Astrocyte (in vitro differentiated cells and primary cell): ENCODE measurements around the gene CDKN1C. TPM values are rescaled to one million over a fixed set of nuclear protein-coding genes. Genes with fewer than 3 reads are reported as not detected.

ENCODE experiments used
- DNase-seq: peaks from one replicate; pipeline ENCODE4 v3.0.0-alpha.2; 2010; ENCODE audit warnings: low read depth
- FAIRE-seq: peaks from 2 replicates; lab custom pipeline; 2011; peaks lifted over from hg19 to GRCh38; lab: Jason Lieb, UNC
- H2AFZ ChIP-seq: 2 replicates; pipeline ENCODE4 v1.6.0; 2012; ENCODE audit warnings: low read depth, low read length, inconsistent platforms
- H3K27ac ChIP-seq: 2 replicates; pipeline ENCODE4 v1.5.1; 2011; ENCODE audit warnings: low read depth, low read length, inconsistent platforms
- H3K27me3 ChIP-seq: 2 replicates; pipeline ENCODE4 v1.6.0; 2011; ENCODE audit warnings: low read length, inconsistent platforms; ENCODE audit not compliant: insufficient read depth
- H3K36me3 ChIP-seq: 2 replicates; pipeline ENCODE4 v1.5.1; 2011; ENCODE audit warnings: low read length, inconsistent platforms; ENCODE audit not compliant: insufficient read depth
- H3K4me1 ChIP-seq: 2 replicates; pipeline ENCODE4 v1.5.1; 2011; ENCODE audit warnings: low read length, inconsistent platforms; ENCODE audit not compliant: insufficient read depth
- H3K4me2 ChIP-seq: 2 replicates; pipeline ENCODE4 v1.6.0; 2012; ENCODE audit warnings: low read length, inconsistent platforms
- H3K4me3 ChIP-seq: 2 replicates; pipeline ENCODE4 v1.5.1; 2011; ENCODE audit warnings: low read depth, mild to moderate bottlenecking, low read length, inconsistent platforms; ENCODE audit not compliant: insufficient read depth
- H3K79me2 ChIP-seq: 2 replicates; pipeline ENCODE4 v1.6.0; 2012; ENCODE audit warnings: mild to moderate bottlenecking, low read length, inconsistent platforms; ENCODE audit not compliant: insufficient read depth
- H3K9ac ChIP-seq: 2 replicates; pipeline ENCODE4 v1.6.0; 2012; ENCODE audit warnings: mild to moderate bottlenecking, low read length, inconsistent platforms
- H3K9me3 ChIP-seq: 2 replicates; pipeline ENCODE4 v1.5.1; 2012; ENCODE audit warnings: low read depth, mild to moderate bottlenecking, low read length, inconsistent platforms; ENCODE audit not compliant: insufficient read depth
- H4K20me1 ChIP-seq: 2 replicates; pipeline ENCODE4 v1.6.0; 2012; ENCODE audit warnings: low read length, inconsistent platforms; ENCODE audit not compliant: insufficient read depth
- H3K27ac Mint-ChIP-seq: one replicate; pipeline ENCODE4 v1.8.0; 2021; ENCODE audit warnings: mild to moderate bottlenecking, mixed read lengths; ENCODE audit not compliant: unreplicated experiment
- H3K27me3 Mint-ChIP-seq: one replicate; pipeline ENCODE4 v1.8.0; 2021; ENCODE audit warnings: low read depth, mixed read lengths; ENCODE audit not compliant: unreplicated experiment
- H3K36me3 Mint-ChIP-seq: one replicate; pipeline ENCODE4 v1.8.0; 2021; ENCODE audit warnings: low read depth, mixed read lengths; ENCODE audit not compliant: unreplicated experiment
- H3K4me1 Mint-ChIP-seq: one replicate; pipeline ENCODE4 v1.8.0; 2021; ENCODE audit warnings: low read depth, mixed read lengths; ENCODE audit not compliant: unreplicated experiment
- H3K4me3 Mint-ChIP-seq: one replicate; pipeline ENCODE4 v1.8.0; 2021; ENCODE audit warnings: mild to moderate bottlenecking, moderate library complexity, mixed read lengths; ENCODE audit not compliant: unreplicated experiment
- H3K9me3 Mint-ChIP-seq: one replicate; pipeline ENCODE4 v1.8.0; 2021; ENCODE audit warnings: mild to moderate bottlenecking, mixed read lengths; ENCODE audit not compliant: unreplicated experiment
- CTCF ChIP-seq: IDR thresholded peaks from 2 replicates; pipeline ENCODE4 v1.5.1; 2011; ENCODE audit warnings: low read depth, mild to moderate bottlenecking, inconsistent platforms, low read length, moderate library complexity; ENCODE audit not compliant: insufficient read depth
- EZH2 ChIP-seq: IDR thresholded peaks from 2 replicates; pipeline ENCODE4 v1.6.1; 2012; ENCODE audit warnings: mild to moderate bottlenecking, low read length, inconsistent platforms; ENCODE audit not compliant: insufficient read depth
- total RNA-seq: library from RNA; stranded (reverse); gene quantifications from 2 replicates; pipeline ENCODE4 v1.2.1, GENCODE V29; 2021

The CDKN1C gene
- total RNA-seq, 1 donor from 2014 or later: 7.5 TPM

GRCh38 chr11:2882396-2883110 lies 3.0 kb downstream of the CDKN1C start:
- Mint-ChIP-seq H3K4me3 (peak overlapping the region; percentile 62), H3K9me3 (peaks cover 10% of the 10 kb centered on the region), H3K27me3 (peaks cover 51% of the 10 kb centered on the region), H3K27ac (no peak overlapping the region), H3K4me1 (no peaks in the 10 kb centered on the region), H3K36me3 (peaks cover 3% of the 10 kb centered on the region)
- no peak overlapping the region for H3K4me3 ChIP-seq
- no peak overlapping the region for H3K9ac ChIP-seq
- TF ChIP-seq EZH2 (no peak), CTCF (no peak)
- no peak overlapping the region for H3K27ac ChIP-seq
- no peak for FAIRE-seq
- H3K79me2 ChIP-seq: no peaks in the 10 kb centered on the region
- no peaks in the 10 kb centered on the region for H3K27me3 ChIP-seq
- H3K4me2 ChIP-seq: no peak overlapping the region
- H4K20me1 ChIP-seq: peaks cover 8% of the 10 kb centered on the region
- H3K36me3 ChIP-seq: no peaks in the 10 kb centered on the region
- DNase-seq: no peak
- no peaks in the 10 kb centered on the region for H3K9me3 ChIP-seq
- peaks cover 10% of the 10 kb centered on the region for H3K4me1 ChIP-seq
- H2AFZ ChIP-seq: no peak overlapping the region

GRCh38 chr11:2881981-2882375 lies 3.6 kb downstream of the CDKN1C start:
- peaks cover 4% of the 10 kb centered on the region for H4K20me1 ChIP-seq
- DNase-seq: no peak
- no peak for FAIRE-seq
- H2AFZ ChIP-seq: no peak overlapping the region
- H3K36me3 ChIP-seq: no peaks in the 10 kb centered on the region
- Mint-ChIP-seq H3K9me3 (peaks cover 12% of the 10 kb centered on the region), H3K36me3 (peaks cover 4% of the 10 kb centered on the region), H3K4me1 (no peaks in the 10 kb centered on the region), H3K27me3 (peaks cover 49% of the 10 kb centered on the region), H3K27ac (no peak overlapping the region), H3K4me3 (no peak overlapping the region)
- no peaks in the 10 kb centered on the region for H3K9me3 ChIP-seq
- no peak overlapping the region for H3K9ac ChIP-seq
- no peaks in the 10 kb centered on the region for H3K79me2 ChIP-seq
- no peak overlapping the region for H3K4me2 ChIP-seq
- H3K4me1 ChIP-seq: peaks cover 10% of the 10 kb centered on the region
- H3K27ac ChIP-seq: no peak overlapping the region
- no peak for TF ChIP-seq EZH2
- TF ChIP-seq CTCF: no peak
- H3K4me3 ChIP-seq: no peak overlapping the region
- H3K27me3 ChIP-seq: no peaks in the 10 kb centered on the region
